ENCODE data around the gene NCK2. TPM values are rescaled to one million over a fixed set of nuclear protein-coding genes. Genes with fewer than 3 reads are reported as not detected.

Gene NCK2
- total RNA-seq, 1 experiment from 2014 or later, result 89.0 TPM

- no peak overlapping the region for H3K4me3 Mint-ChIP-seq (ENCODE audit: unreplicated experiment)
- no peak overlapping the region for H3K4me3 ChIP-seq (ENCODE audit: low read depth, low read length)
- peaks cover 28% of the 10 kb centered on the region for H3K36me3 Mint-ChIP-seq (ENCODE audit: insufficient read depth, unreplicated experiment)
- ChIA-PET POLR2A (no interaction called here), CTCF (no interaction called here)
- no peaks in the 10 kb centered on the region for H3K9me3 ChIP-seq
- peaks cover 17% of the 10 kb centered on the region for H3K4me1 Mint-ChIP-seq (ENCODE audit: low read depth, unreplicated experiment)
- no TSS peak for BruUV-seq (replicated peaks)
- no peak for DNase-seq
- H3K27me3 ChIP-seq (replicated peaks; ENCODE audit: control insufficient read depth, insufficient read depth, low read length), result no peaks in the 10 kb centered on the region
- H3K4me1 ChIP-seq, result no peaks in the 10 kb centered on the region
- H3K36me3 ChIP-seq (ENCODE audit: control insufficient read depth, insufficient read depth, low read length), result peaks cover 2% of the 10 kb centered on the region; the same call in 1 of the 2 replicates
- no peaks in the 10 kb centered on the region for H3K9me3 Mint-ChIP-seq (ENCODE audit: unreplicated experiment)
- TF ChIP-seq, protein P1, sequence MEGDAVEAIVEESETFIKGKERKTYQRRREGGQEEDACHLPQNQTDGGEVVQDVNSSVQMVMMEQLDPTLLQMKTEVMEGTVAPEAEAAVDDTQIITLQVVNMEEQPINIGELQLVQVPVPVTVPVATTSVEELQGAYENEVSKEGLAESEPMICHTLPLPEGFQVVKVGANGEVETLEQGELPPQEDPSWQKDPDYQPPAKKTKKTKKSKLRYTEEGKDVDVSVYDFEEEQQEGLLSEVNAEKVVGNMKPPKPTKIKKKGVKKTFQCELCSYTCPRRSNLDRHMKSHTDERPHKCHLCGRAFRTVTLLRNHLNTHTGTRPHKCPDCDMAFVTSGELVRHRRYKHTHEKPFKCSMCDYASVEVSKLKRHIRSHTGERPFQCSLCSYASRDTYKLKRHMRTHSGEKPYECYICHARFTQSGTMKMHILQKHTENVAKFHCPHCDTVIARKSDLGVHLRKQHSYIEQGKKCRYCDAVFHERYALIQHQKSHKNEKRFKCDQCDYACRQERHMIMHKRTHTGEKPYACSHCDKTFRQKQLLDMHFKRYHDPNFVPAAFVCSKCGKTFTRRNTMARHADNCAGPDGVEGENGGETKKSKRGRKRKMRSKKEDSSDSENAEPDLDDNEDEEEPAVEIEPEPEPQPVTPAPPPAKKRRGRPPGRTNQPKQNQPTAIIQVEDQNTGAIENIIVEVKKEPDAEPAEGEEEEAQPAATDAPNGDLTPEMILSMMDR (IDR thresholded peaks at IDR 0.05; ENCODE audit: insufficient read depth in 1 of 2, low read depth in 1 of 2, low read length in 1 of 2, severe bottlenecking in 1 of 2, unreplicated experiment in 1 of 2), result no peak
- intact Hi-C loops (cut with micrococcal nuclease; ENCODE audit: unreplicated experiment), result no loop called here
- H3K27ac Mint-ChIP-seq (ENCODE audit: unreplicated experiment), result no peak overlapping the region
- H3K27me3 Mint-ChIP-seq (ENCODE audit: insufficient read depth, unreplicated experiment), result no peaks in the 10 kb centered on the region
Measured at GRCh38 chr2:105783972-105784371, 39.3 kb downstream of the NCK2 start.

DNA sequence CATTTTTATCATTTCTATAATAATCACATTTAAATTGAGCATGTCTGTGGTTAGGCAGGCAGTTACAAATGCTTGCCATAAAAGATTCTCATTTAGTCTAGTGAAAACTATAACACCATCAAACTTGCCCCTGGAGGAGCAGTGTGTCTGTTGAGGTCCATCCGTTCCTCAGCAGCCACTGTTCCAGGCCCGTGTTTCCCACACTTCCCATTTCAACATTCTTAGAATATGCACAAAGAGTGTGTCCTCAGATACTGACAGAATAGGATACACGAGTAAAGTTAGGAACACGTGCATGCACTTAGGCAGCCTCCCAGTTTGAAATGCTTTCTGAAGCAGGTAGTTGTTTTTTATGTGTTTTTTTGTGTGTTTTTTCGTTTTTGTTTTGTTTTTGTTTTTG, 39.9 kb downstream of the NCK2 start:
- no peak overlapping the region for H3K4me3 Mint-ChIP-seq (ENCODE audit: unreplicated experiment)
- no peak for DNase-seq
- Histone ChIP-seq H3K27me3 (replicated peaks; ENCODE audit: control insufficient read depth, insufficient read depth, low read length) (no peaks in the 10 kb centered on the region), H3K36me3 (ENCODE audit: control insufficient read depth, insufficient read depth, low read length) (peaks cover 2% of the 10 kb centered on the region; the same call in 1 of the 2 replicates), H3K4me1 (no peaks in the 10 kb centered on the region), H3K4me3 (ENCODE audit: low read depth, low read length) (no peak overlapping the region), H3K9me3 (no peaks in the 10 kb centered on the region)
- no peaks in the 10 kb centered on the region for H3K9me3 Mint-ChIP-seq (ENCODE audit: unreplicated experiment)
- H3K27me3 Mint-ChIP-seq (ENCODE audit: insufficient read depth, unreplicated experiment), result no peaks in the 10 kb centered on the region
- peaks cover 17% of the 10 kb centered on the region for H3K4me1 Mint-ChIP-seq (ENCODE audit: low read depth, unreplicated experiment)
- intact Hi-C loops (cut with micrococcal nuclease; ENCODE audit: unreplicated experiment), result no loop called here
- ChIA-PET POLR2A (no interaction called here), CTCF (no interaction called here)
- no peak overlapping the region for H3K27ac Mint-ChIP-seq (ENCODE audit: unreplicated experiment)
- TF ChIP-seq, protein P1 (IDR thresholded peaks at IDR 0.05; ENCODE audit: insufficient read depth in 1 of 2, low read depth in 1 of 2, low read length in 1 of 2, severe bottlenecking in 1 of 2, unreplicated experiment in 1 of 2), result no peak
- BruUV-seq (replicated peaks), result no TSS peak
- peaks cover 24% of the 10 kb centered on the region for H3K36me3 Mint-ChIP-seq (ENCODE audit: insufficient read depth, unreplicated experiment)

DNA sequence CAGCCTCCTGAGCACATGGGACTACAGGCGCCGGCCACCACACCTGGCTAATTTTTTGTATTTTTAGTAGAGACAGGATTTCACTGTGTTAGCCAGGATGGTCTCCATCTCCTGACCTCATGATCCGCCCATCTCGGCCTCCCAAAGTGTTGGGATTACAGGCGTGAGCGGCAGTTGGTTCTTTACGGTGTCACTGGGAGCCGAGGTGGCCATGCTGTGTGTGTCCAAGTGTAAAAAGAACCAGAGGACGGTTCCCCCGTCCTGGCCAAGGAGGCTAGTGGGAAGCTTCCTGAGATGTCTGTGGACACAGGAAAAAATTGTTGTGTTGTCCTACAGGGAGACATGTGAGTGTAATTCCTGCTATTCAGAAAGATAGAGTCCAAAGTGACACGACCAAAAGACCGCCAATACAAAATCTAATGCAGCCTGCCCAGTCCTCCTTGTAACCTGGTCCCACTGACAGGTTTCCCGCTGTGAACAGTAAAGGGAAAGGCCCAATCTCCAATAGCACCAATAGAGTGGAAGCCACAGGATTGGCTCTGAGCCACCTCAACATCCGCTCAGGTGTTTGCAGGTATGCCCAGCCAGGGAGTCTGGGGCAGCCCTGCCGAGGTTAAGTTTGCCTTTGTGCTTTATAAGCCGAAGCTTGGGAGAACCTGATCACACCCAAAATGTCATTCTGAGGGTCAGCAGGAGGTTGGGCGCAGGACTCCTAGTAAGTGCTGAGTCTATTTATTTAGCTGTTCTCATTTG, 40.6 kb downstream of the NCK2 start:
- Mint-ChIP-seq H3K27me3 (ENCODE audit: insufficient read depth, unreplicated experiment) (no peaks in the 10 kb centered on the region), H3K4me3 (ENCODE audit: unreplicated experiment) (no peak overlapping the region), H3K36me3 (ENCODE audit: insufficient read depth, unreplicated experiment) (peaks cover 23% of the 10 kb centered on the region), H3K4me1 (ENCODE audit: low read depth, unreplicated experiment) (peaks cover 14% of the 10 kb centered on the region), H3K27ac (ENCODE audit: unreplicated experiment) (no peak overlapping the region), H3K9me3 (ENCODE audit: unreplicated experiment) (no peaks in the 10 kb centered on the region)
- Histone ChIP-seq H3K27me3 (replicated peaks; ENCODE audit: control insufficient read depth, insufficient read depth, low read length) (no peaks in the 10 kb centered on the region), H3K36me3 (ENCODE audit: control insufficient read depth, insufficient read depth, low read length) (peaks cover 3% of the 10 kb centered on the region), H3K4me1 (no peaks in the 10 kb centered on the region), H3K4me3 (ENCODE audit: low read depth, low read length) (no peak overlapping the region), H3K9me3 (no peaks in the 10 kb centered on the region)
- intact Hi-C loops (cut with micrococcal nuclease; ENCODE audit: unreplicated experiment), result no loop called here
- TF ChIP-seq, protein P1 (IDR thresholded peaks at IDR 0.05; ENCODE audit: insufficient read depth in 1 of 2, low read depth in 1 of 2, low read length in 1 of 2, severe bottlenecking in 1 of 2, unreplicated experiment in 1 of 2), result no peak
- no peak for DNase-seq
- ChIA-PET POLR2A (no interaction called here), CTCF (no interaction called here)
- BruUV-seq (replicated peaks), result no TSS peak
